UCSD-AML1 (cell line): ENCODE data around the gene MAGEA1.
"Not testable (repeated sequence)": the region's sequence is repeated elsewhere in the genome, so short reads cannot be mapped to it uniquely, and the experiment has no call there.

Experiments used
- DNase-seq: peaks from one replicate; lab custom pipeline; 2025; ENCODE audit not compliant: unreplicated experiment; lab: John Stamatoyannopoulos, UW

Gene MAGEA1, protein sequence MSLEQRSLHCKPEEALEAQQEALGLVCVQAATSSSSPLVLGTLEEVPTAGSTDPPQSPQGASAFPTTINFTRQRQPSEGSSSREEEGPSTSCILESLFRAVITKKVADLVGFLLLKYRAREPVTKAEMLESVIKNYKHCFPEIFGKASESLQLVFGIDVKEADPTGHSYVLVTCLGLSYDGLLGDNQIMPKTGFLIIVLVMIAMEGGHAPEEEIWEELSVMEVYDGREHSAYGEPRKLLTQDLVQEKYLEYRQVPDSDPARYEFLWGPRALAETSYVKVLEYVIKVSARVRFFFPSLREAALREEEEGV

DNA sequence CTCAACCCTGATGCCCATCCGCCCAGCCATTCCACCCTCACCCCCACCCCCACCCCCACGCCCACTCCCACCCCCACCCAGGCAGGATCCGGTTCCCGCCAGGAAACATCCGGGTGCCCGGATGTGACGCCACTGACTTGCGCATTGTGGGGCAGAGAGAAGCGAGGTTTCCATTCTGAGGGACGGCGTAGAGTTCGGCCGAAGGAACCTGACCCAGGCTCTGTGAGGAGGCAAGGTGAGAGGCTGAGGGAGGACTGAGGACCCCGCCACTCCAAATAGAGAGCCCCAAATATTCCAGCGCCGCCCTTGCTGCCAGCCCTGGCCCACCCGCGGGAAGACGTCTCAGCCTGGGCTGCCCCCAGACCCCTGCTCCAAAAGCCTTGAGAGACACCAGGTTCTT lies at the start of gene MAGEA1:
MAGEA1 (plus strand) TSS at position 154 of the 400 bp plus-strand sequence. CDS start 3,106 bp downstream, outside the sequence.
- DNase-seq = no peak

DNA sequence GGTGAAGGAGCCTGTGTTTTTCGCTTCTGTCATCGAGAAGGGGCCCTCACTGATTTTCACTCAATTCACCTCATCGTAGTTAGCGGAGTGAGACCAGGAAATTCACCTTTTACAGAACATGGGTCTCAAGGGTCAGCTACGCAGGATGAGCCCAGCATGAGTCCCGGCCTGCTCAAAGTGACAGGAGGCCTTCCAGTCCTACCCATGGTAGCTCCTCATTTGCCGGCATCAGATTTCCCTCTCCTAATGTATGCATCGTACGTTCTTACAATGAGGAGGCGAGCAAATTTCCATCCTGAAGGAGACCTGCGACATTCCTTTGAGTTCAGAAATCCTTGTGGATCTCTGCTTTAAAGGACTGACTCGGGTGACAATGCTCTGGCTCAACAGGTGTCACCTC lies 46.2 kb upstream of the MAGEA1 start:
- DNase-seq = not testable (repeated sequence)

DNA sequence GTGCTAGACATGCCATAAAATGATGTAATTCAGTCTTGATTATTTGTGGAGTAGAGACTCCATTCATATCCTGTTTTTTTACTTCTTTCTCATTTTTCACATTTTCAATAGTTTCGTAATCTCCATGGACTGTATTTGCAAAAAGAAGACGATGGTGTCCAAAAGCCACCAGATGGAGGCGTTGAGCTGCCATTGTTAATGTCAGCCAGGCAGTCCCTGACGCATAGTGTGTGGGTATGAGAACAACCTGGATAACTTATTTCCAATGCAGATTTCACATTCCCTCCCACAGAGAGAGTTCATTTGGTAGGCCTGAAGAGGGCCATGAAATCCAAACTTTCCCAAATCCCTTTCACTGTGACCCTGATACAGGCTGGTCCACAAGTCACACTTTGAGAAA lies 40.0 kb upstream of the MAGEA1 start:
- DNase-seq = not testable (repeated sequence)

DNA sequence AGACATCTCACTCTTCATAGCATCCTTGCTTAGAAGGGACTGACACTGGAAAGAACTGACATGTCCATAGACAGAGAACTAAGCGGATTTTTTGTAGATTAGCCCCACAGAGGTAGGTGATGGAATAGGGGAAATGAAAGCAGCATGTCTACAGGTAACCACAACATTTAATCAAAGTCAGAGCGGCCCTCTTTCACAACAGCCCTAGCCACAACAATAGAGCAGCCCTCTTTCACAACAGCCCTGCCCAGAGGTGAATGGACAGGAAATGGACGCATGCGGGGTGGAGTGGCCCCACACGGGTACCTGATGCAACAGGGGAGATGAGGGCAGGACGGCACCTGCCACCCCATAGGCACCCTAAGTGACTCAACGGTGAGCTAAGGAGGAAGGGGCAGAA lies 32.8 kb upstream of the MAGEA1 start:
- DNase-seq = not testable (repeated sequence)

DNA sequence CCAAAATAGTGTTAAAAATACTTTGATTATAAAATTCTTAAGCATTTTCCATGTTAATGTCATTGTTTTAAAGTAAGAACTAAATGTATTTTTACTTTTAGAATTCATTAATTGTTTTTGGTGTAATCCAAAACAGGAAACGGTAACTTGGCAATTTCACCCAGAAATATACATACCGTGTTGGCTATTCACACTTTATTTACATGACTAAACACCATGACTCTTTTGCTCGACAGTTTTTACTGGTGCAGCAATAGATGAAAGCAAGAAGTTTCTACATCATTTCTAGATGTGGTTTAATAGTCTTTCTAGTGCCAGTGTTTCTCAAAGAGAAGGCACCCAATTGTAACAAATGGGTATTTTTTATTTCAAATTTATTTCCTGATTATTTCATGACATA lies 25.6 kb upstream of the MAGEA1 start:
- no peak for DNase-seq

DNA sequence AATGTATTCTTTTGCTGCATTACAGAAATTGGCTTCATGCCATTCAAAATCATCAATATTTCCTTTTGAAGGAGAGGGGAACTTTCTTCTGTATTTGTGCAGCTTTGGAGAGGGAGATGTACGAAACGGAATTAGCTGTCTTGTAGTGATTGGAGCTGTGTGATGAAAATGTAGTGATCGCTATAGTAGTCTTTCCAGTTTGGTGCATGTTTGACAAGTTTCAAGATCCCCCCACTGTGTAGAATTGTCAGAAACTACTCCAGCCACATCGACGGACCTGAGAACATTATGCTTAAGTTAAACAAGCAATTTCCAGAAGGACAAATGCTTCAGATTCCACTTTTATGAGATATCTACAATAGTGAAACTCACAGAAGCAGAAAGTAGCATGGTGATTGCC lies 21.6 kb upstream of the MAGEA1 start:
- no peak for DNase-seq

DNA sequence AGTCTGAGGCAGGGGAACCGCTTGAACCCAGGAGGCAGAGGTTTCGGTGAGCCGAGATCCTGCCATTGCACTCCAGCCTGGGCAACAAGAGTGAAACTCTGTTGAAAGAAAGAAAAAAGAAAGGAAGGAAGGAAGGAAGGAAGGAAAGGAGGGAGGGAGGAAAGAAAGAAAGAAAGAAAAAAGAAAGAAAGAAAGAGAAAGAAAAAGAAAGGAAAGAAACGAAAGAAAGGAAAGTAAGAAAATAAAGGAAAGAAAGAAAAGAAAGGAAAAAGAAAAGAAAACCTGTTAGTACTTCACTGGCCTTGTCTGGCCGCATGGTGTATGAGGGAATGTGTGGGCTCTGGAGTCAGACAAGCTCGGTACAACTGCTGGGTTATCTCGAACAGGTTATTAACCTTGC lies 20.8 kb upstream of the MAGEA1 start:
- no peak for DNase-seq

DNA sequence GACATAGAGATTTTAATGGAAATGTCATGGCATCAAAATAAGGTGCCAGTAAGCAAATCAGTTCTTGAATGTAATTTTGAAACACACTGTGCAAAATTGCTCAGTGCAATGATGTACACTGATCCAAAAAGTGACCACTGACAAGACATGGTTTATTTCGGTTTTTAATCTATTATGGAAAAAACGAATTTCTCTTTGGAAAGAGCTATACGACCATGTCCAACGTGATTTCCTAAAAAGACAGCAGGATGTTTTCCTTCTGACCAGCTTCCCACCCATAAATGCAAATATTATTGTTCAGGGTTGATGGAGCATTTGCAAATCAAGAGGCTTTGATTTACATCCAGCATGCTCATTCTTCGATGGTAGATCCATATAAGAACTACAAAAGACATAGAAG lies 17.1 kb upstream of the MAGEA1 start:
- DNase-seq = no peak

DNA sequence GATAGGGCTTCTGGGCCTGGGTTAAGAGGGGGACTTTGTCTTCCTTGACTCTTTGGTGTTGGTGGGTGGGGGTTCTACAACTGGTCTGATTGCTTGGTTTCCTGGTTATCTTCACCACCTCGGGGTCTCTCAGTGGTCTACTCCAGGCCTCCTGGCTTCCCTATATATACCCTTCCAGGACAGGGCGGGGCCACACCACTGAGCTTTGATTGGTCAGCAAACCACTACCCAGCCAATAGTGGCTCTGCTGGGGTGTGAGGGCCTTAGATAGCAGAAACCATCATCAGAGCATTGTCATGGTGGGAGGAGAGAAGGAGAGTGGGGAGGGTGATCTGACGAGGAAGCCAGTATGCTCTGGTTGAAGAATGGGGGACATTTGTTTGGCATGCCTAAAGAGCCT lies 14.4 kb upstream of the MAGEA1 start:
- DNase-seq = no peak

DNA sequence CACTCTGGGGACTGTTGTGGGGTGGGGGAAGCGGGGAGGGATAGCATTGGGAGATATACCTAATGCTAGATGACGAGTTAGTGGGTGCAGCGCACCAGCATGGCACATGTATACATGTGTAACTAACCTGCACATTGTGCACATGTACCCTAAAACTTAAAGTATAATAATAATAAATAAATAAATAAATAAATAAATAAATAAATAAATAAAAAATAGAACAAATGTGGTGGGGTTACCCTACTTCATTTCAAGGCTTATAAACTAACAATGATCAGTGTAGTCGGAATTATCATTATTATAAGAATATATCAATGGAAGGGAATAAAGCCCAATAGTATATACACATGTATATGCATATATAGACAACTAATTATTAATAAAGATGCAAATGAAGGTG lies 10.7 kb upstream of the MAGEA1 start:
- not testable (repeated sequence) for DNase-seq

DNA sequence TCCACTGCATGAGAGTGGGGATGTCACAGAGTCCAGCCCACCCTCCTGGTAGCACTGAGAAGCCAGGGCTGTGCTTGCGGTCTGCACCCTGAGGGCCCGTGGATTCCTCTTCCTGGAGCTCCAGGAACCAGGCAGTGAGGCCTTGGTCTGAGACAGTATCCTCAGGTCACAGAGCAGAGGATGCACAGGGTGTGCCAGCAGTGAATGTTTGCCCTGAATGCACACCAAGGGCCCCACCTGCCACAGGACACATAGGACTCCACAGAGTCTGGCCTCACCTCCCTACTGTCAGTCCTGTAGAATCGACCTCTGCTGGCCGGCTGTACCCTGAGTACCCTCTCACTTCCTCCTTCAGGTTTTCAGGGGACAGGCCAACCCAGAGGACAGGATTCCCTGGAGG lies 2.7 kb downstream of the MAGEA1 start:
- DNase-seq = no peak

DNA sequence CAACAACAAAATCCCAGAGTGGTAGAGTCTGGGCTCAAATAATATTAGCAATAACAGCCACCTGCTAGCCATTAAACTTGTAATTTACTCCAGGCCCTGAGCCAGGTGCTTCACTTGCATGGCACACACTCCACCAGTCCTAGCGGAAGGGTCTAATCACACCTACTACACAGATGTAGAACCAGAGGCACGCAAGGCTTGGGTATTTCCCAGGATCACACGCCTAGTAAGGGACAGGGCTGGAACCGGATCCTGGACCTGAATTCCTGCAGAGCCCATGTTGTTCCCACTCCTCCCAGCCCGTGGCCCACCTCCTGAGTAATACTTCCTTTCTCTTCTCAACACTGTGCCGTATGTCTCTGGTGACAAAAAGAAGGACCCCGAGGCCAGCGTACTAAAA lies 5.7 kb downstream of the MAGEA1 start:
- no peak for DNase-seq

DNA sequence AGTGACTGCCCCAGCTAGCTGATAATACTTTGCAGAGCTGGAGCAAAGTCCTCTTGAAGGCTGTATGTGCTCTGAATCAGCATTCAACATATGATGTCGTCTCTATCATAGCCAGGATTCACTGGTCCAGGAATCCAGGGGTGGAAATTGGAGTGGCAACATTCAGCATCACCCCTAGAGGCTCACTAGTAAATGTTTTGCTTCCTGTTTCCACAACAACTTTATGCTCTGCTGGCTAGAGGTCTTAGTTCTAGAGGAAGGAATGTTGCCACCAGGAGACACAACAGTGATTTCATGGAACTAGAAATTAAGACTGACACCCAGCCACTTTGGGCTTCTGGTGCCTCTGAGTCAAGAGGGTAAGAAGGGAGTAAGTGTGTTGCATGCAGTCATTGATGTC lies 11.3 kb downstream of the MAGEA1 start:
- DNase-seq = no peak

DNA sequence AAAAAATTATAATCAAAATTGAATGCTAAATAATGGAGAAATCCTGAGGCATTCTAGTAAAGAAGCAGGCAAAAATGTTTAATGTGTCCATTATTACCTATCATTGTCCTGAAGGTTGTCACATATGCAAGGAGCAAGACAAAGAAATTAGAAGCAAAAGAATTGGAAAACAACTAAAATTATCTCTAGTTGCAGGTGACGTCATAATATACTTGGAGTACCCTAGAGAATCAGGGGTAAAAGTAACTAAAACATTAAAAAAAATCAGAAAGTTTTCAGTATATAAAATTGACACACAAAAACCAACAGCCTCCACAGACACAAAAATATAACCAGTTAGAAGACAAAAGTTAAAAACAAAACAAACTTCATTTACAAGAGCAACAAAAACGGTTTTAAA lies 21.4 kb downstream of the MAGEA1 start:
- DNase-seq = no peak

DNA sequence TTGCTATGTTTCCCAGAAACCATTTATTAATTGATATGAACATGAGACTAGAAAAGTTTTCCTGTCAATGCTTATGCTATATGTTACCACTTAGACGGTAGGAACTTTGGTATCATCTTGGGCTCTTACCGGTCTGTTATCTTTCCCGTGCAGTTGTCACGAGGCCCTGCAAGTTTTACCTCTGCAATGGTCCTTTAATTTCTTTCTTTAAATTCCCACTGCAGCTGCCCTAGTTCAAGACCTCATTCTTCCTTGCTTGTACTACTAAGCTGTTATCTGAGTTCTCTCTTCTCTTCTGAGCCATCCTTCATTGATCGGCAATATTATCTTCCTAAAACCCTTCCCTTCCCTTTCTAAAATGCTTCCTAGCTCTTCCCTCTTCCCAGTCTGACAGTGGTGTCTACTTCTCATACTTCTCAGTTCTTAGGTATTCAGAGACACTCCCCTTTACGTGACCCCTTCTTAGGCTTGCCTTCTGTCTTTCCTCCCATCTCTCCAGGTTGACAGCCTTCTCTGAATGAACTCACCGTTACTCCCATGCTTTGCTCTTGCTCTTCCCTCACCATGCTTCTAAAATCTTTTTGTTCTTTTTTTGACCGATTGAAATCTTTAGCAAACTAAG lies 27.5 kb downstream of the MAGEA1 start:
- DNase-seq = no peak

DNA sequence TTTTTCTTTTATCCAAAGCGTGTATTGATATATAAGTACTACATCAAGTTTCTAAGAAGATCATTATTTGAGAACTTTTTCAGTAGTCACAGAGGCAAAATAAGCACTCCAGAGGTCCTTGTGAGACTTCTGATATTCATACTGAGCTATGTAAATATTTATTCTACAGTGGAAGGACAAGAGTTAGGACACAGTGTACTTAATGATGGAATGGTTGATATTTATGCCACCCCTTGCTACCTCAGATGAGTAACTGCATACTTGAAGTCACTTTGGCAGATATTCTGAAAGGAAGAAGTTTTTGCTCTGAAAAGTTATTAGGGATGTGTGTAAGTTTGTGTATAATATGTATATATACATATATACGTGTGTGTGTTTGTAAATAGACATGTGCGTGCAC lies 30.3 kb downstream of the MAGEA1 start:
- no peak for DNase-seq

DNA sequence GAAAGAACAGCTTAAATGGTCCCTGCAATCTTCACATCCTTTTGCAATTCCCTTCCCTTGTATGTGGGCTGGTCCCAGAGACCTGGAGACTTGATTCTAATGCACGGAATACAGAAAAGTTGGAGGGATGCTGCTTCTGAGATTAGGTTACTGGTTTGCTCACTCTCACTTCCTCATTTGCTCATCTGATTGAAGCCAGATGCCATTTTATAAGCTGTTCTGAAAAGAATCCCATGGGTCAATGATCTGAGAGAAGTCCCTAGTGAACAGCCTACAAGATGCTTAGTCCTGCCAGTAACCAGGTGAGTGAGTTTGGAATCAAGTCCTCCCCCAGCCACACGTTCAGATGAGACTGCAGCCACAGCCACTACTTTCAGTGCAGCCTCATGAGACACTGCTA lies 35.9 kb downstream of the MAGEA1 start:
- no peak for DNase-seq

DNA sequence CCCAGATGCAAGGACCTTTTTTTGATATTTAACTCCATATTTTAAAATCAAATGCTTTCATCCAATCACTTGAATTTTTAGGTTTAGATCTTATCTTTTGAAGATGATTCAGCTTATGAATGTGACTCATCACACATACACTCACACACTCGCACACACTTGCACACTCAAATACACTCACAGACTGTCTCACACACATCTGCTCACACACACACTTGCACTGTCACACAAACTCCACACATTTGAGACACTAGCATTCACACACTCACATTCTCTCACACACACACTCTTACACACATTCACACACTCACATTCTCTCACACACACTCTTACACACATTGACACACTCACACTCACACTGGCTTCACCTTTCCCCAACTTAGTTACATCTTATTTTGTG lies 37.8 kb downstream of the MAGEA1 start:
- DNase-seq = no peak

DNA sequence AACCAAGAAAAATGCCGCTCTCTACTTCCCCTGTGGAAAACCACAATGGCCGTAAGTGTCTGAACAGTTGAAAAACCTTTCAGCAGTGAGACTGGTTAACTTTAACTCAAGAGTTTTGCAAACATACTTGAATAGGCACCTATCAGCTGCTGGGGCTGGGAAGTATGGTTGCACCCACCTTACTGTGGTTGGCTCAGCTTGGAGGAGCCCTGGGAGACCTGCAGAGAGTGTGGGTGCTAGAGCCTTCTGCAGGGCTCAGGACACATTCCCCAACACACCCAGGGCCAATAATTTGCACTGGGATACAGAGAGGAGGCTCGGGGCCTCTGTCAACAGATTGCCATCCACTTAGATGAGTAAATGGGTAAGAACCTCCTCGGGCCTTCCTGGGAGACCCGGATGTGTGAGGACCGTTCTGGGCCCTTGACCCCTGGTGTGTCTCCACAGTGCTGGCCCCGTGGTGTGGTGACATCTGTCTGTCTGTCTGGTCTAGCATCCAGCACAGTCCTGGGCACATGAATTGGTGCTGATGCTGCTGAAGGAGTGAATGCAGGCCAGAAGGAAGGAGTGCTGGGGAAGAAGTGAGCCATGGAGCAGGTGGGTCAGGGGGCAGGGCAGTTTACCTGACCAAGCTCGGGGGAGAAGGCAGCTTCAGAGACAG lies 46.5 kb downstream of the MAGEA1 start:
- DNase-seq = no peak

DNA sequence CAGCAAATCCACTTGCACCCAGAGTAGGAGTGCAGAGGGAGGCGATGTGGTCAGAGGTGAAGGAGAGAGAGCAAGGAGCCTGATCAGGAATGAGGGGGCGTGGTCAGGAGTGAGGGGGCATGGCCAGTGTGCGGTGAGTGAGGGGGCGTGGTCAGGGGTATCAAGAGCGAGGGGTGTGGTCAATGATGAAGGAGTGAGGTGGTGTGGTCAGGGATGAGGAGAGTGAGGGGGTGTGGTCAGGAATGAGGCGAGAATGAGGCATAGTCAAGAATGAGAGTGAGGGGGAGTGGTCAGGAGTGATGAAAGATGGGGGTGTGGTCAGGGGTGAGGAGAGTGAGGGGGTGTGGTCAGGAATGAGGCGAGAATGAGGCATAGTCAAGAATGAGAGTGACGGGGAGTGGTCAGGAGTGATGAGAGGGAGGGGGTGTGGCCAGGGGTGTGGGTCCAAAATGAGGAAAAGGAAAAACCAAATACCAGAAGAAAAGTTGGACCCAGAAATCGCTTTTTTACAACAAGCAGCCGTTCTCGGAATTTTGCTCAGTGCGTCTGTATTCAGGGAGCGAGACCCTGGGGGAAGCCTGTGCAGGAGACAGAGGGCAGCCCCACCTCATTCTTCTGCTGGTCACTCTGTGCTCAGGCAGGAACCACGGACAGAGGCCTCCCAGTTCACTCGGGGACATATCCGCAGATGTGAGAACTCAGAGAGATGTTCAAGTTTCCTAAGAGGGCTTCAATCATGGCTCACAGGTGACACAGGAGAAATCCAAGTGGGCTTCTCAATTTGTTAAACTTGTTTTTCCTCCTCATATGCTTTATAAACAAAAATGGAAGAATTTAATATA lies 47.5 kb downstream of the MAGEA1 start:
- no peak for DNase-seq
